Measurements from ENCODE around the gene NAIP.
"Not testable (repeated sequence)": the region's sequence is repeated elsewhere in the genome, so short reads cannot be mapped to it uniquely, and the experiment has no call there.

The NAIP gene

GRCh38 chr5:71025289-71025953 is at the start of gene NAIP:
TSS of gene NAIP (minus strand) at chr5:71025339. CDS start at chr5:71012915, 12,424 bp downstream.
- H3K27ac ChIP-seq = not testable (repeated sequence)

GRCh38 chr5:71067262-71067928 is 42.3 kb upstream of the NAIP start, which contains the start of gene GTF2H2:
TSS of gene GTF2H2 (minus strand) at chr5:71067676. CDS start at chr5:71062763, 4,913 bp downstream.
- not testable (repeated sequence) for H3K27ac ChIP-seq

GRCh38 chr5:71061322-71061721 is 36.2 kb upstream of the NAIP start:
- not testable (repeated sequence) for H3K27ac ChIP-seq

- not testable (repeated sequence) for H3K27ac ChIP-seq
These were observed 34.3 kb upstream of the NAIP start for GRCh38 chr5:71059426-71059825.

GRCh38 chr5:71044808-71045207 is 19.7 kb upstream of the NAIP start:
- H3K27ac ChIP-seq = not testable (repeated sequence)

- H3K27ac ChIP-seq = not testable (repeated sequence)
These were observed 19.0 kb upstream of the NAIP start for GRCh38 chr5:71044128-71044527.

GRCh38 chr5:71031046-71031776 is 6.1 kb upstream of the NAIP start:
- H3K27ac ChIP-seq = not testable (repeated sequence)

GRCh38 chr5:71020643-71021042 is 4.5 kb downstream of the NAIP start:
- not testable (repeated sequence) for H3K27ac ChIP-seq

GRCh38 chr5:71018376-71019005 is 6.6 kb downstream of the NAIP start:
- not testable (repeated sequence) for H3K27ac ChIP-seq

GRCh38 chr5:71014176-71014575 is 11.0 kb downstream of the NAIP start:
- no peak overlapping the region for H3K27ac ChIP-seq
- no peak for TF ChIP-seq CTCF (conservative IDR thresholded peaks at IDR 0.05)

GRCh38 chr5:71013575-71013974 is 11.6 kb downstream of the NAIP start:
- TF ChIP-seq CTCF (conservative IDR thresholded peaks at IDR 0.05) (no peak), ZFX (IDR thresholded peaks at IDR 0.05) (no peak)
- H3K27ac ChIP-seq = no peak overlapping the region

GRCh38 chr5:71011194-71011792 is 13.8 kb downstream of the NAIP start:
- no peak for TF ChIP-seq CTCF (conservative IDR thresholded peaks at IDR 0.05)
- no peak for TF ChIP-seq ZFX (IDR thresholded peaks at IDR 0.05)
- peak overlapping the region; percentile 12; the same call in 1 of the 2 replicates for H3K27ac ChIP-seq

GRCh38 chr5:71006983-71007382 is 18.2 kb downstream of the NAIP start:
- H3K27ac ChIP-seq = not testable (repeated sequence)

- H3K27ac ChIP-seq = not testable (repeated sequence)
These were observed 40.3 kb downstream of the NAIP start for GRCh38 chr5:70984882-70985281.

GRCh38 chr5:70967220-70967619 is 57.9 kb downstream of the NAIP start:
- not testable (repeated sequence) for H3K27ac ChIP-seq

- H3K27ac ChIP-seq = not testable (repeated sequence)
These were observed 60.6 kb downstream of the NAIP start for GRCh38 chr5:70964531-70964930.

- H3K27ac ChIP-seq = not testable (repeated sequence)
These were observed 72.1 kb downstream of the NAIP start for GRCh38 chr5:70953068-70953467.
